ENCODE measurements around the gene C1orf87. TPM values are rescaled to one million over a fixed set of nuclear protein-coding genes. Genes with fewer than 3 reads are reported as not detected.

The C1orf87 gene
- total RNA-seq, 1 donor from 2014 or later, result not detected

DNA sequence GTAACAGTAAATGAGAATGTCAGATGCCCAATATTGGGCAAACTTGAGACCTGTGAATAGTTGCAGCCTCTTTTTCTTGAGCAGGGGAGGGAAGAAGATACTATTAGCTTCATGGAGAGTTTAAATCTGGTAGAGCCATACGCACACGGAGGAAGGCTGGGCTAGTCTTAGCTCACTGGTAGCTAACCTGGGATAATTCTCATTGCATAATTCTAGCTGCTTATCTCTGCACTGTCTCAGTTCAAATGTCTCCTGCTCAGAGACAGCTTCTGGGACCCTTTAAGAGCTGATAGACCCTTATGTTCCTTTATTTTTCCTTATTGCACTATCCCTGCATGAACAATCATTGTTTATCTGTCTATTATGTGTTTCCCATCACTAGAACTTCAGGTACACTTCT is 8.4 kb downstream of the C1orf87 start:
- H3K27ac ChIP-seq (ENCODE audit: low read depth, low read length), result no peak overlapping the region
- H3K36me3 ChIP-seq (ENCODE audit: control insufficient read depth in 3 of 3, insufficient read depth in 3 of 3, low read length in 3 of 3), result no peaks in the 10 kb centered on the region
- no peaks in the 10 kb centered on the region for H3K27me3 ChIP-seq (ENCODE audit: control insufficient read depth in 3 of 3, insufficient read depth in 3 of 3, low read length in 3 of 3)
- no peaks in the 10 kb centered on the region for H3K9me3 ChIP-seq (ENCODE audit: control insufficient read depth in 3 of 3, low read length in 3 of 3)
- no peak overlapping the region for H3K9ac ChIP-seq (ENCODE audit: low read depth in 1 of 3, low read length in 3 of 3)
- H3K4me1 ChIP-seq (ENCODE audit: control insufficient read depth in 3 of 3, insufficient read depth in 3 of 3, low read length in 3 of 3), result no peaks in the 10 kb centered on the region
- H3K4me3 ChIP-seq (ENCODE audit: low read length in 3 of 3), result no peak overlapping the region

- no peak overlapping the region for H3K9ac ChIP-seq (ENCODE audit: low read depth in 1 of 3, low read length in 3 of 3)
- H3K36me3 ChIP-seq (ENCODE audit: control insufficient read depth in 3 of 3, insufficient read depth in 3 of 3, low read length in 3 of 3), result no peaks in the 10 kb centered on the region
- no peaks in the 10 kb centered on the region for H3K9me3 ChIP-seq (ENCODE audit: control insufficient read depth in 3 of 3, low read length in 3 of 3)
- no peaks in the 10 kb centered on the region for H3K4me1 ChIP-seq (ENCODE audit: control insufficient read depth in 3 of 3, insufficient read depth in 3 of 3, low read length in 3 of 3)
- H3K4me3 ChIP-seq (ENCODE audit: low read length in 3 of 3), result no peak overlapping the region
- no peak overlapping the region for H3K27ac ChIP-seq (ENCODE audit: low read depth, low read length)
- no peaks in the 10 kb centered on the region for H3K27me3 ChIP-seq (ENCODE audit: control insufficient read depth in 3 of 3, insufficient read depth in 3 of 3, low read length in 3 of 3)
These were observed 10.0 kb downstream of the C1orf87 start for GRCh38 chr1:60063561-60063960.

- Histone ChIP-seq H3K9ac (ENCODE audit: low read depth in 1 of 3, low read length in 3 of 3) (no peak overlapping the region), H3K27me3 (ENCODE audit: control insufficient read depth in 3 of 3, insufficient read depth in 3 of 3, low read length in 3 of 3) (no peaks in the 10 kb centered on the region), H3K27ac (ENCODE audit: low read depth, low read length) (no peak overlapping the region), H3K36me3 (ENCODE audit: control insufficient read depth in 3 of 3, insufficient read depth in 3 of 3, low read length in 3 of 3) (no peaks in the 10 kb centered on the region), H3K4me3 (ENCODE audit: low read length in 3 of 3) (no peak overlapping the region), H3K9me3 (ENCODE audit: control insufficient read depth in 3 of 3, low read length in 3 of 3) (no peaks in the 10 kb centered on the region), H3K4me1 (ENCODE audit: control insufficient read depth in 3 of 3, insufficient read depth in 3 of 3, low read length in 3 of 3) (no peaks in the 10 kb centered on the region)
These were observed 14.1 kb downstream of the C1orf87 start for GRCh38 chr1:60059468-60059867.

GRCh38 chr1:60055336-60055735 is 18.2 kb downstream of the C1orf87 start:
- Histone ChIP-seq H3K36me3 (ENCODE audit: control insufficient read depth in 3 of 3, insufficient read depth in 3 of 3, low read length in 3 of 3) (no peaks in the 10 kb centered on the region), H3K9me3 (ENCODE audit: control insufficient read depth in 3 of 3, low read length in 3 of 3) (no peaks in the 10 kb centered on the region), H3K27me3 (ENCODE audit: control insufficient read depth in 3 of 3, insufficient read depth in 3 of 3, low read length in 3 of 3) (no peaks in the 10 kb centered on the region), H3K9ac (ENCODE audit: low read depth in 1 of 3, low read length in 3 of 3) (no peak overlapping the region), H3K4me3 (ENCODE audit: low read length in 3 of 3) (no peak overlapping the region), H3K27ac (ENCODE audit: low read depth, low read length) (no peak overlapping the region), H3K4me1 (ENCODE audit: control insufficient read depth in 3 of 3, insufficient read depth in 3 of 3, low read length in 3 of 3) (no peaks in the 10 kb centered on the region)

GRCh38 chr1:60054374-60054773 is 19.2 kb downstream of the C1orf87 start:
- no peak overlapping the region for H3K27ac ChIP-seq (ENCODE audit: low read depth, low read length)
- no peak overlapping the region for H3K9ac ChIP-seq (ENCODE audit: low read depth in 1 of 3, low read length in 3 of 3)
- no peaks in the 10 kb centered on the region for H3K4me1 ChIP-seq (ENCODE audit: control insufficient read depth in 3 of 3, insufficient read depth in 3 of 3, low read length in 3 of 3)
- peaks cover 0 to 3% (median 0%) of the 10 kb centered on the region in 3 donors for H3K9me3 ChIP-seq (ENCODE audit: control insufficient read depth in 3 of 3, low read length in 3 of 3)
- no peaks in the 10 kb centered on the region for H3K27me3 ChIP-seq (ENCODE audit: control insufficient read depth in 3 of 3, insufficient read depth in 3 of 3, low read length in 3 of 3)
- no peaks in the 10 kb centered on the region for H3K36me3 ChIP-seq (ENCODE audit: control insufficient read depth in 3 of 3, insufficient read depth in 3 of 3, low read length in 3 of 3)
- no peak overlapping the region for H3K4me3 ChIP-seq (ENCODE audit: low read length in 3 of 3)

DNA sequence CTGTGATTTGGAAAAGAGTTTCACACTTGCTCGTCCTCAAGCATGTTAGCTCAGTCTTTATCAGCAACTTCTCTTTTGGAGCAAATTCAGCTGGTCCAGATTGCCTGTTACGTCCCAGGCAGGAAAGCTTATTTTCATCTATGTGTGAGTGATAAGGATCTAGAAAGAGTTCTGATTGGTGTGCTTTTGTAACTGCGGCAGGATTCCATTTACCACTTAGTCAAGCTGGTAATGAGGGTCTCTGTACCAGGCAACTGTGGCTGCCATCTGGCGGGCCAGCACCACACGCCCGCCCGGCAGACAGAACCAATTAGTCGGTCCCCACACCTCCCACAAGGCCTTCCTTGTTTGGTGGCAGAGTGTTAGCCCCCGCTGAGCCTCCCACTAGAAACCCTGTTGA is 21.0 kb downstream of the C1orf87 start:
- Histone ChIP-seq H3K4me3 (ENCODE audit: low read length in 3 of 3) (no peak overlapping the region), H3K27ac (ENCODE audit: low read depth, low read length) (no peak overlapping the region)

DNA sequence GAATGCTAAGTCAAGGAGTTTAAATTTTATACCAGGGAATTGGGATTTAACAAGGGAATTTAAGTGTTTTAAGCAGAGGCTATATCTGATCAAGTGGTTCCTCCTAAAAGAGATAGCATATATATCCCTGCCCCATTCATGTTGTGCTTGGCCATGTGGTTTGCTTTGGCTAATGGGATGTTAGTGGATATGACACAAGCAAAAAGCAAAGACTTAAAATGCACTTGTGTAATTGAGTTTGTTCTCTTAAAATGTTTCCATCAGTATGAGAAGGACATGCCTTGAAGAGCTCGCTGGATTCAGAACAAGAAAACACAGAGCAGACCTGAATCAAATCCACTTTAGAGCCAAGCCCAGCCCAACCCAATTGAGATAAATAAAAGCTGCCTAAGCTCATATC is 22.4 kb downstream of the C1orf87 start:
- Histone ChIP-seq H3K9ac (ENCODE audit: low read depth in 1 of 3, low read length in 3 of 3) (no peak overlapping the region), H3K4me3 (ENCODE audit: low read length in 3 of 3) (no peak overlapping the region), H3K9me3 (ENCODE audit: control insufficient read depth in 3 of 3, low read length in 3 of 3) (peaks cover 0 to 4% (median 0%) of the 10 kb centered on the region in 3 donors), H3K36me3 (ENCODE audit: control insufficient read depth in 3 of 3, insufficient read depth in 3 of 3, low read length in 3 of 3) (no peaks in the 10 kb centered on the region), H3K27me3 (ENCODE audit: control insufficient read depth in 3 of 3, insufficient read depth in 3 of 3, low read length in 3 of 3) (no peaks in the 10 kb centered on the region), H3K27ac (ENCODE audit: low read depth, low read length) (no peak overlapping the region), H3K4me1 (ENCODE audit: control insufficient read depth in 3 of 3, insufficient read depth in 3 of 3, low read length in 3 of 3) (no peaks in the 10 kb centered on the region)

More for the DNA sequence above, 21.0 kb downstream of the C1orf87 start:
- no peaks in the 10 kb centered on the region for H3K4me1 ChIP-seq (ENCODE audit: control insufficient read depth in 3 of 3, insufficient read depth in 3 of 3, low read length in 3 of 3)
- H3K36me3 ChIP-seq (ENCODE audit: control insufficient read depth in 3 of 3, insufficient read depth in 3 of 3, low read length in 3 of 3), result no peaks in the 10 kb centered on the region
- H3K9ac ChIP-seq (ENCODE audit: low read depth in 1 of 3, low read length in 3 of 3), result no peak overlapping the region
- H3K27me3 ChIP-seq (ENCODE audit: control insufficient read depth in 3 of 3, insufficient read depth in 3 of 3, low read length in 3 of 3), result no peaks in the 10 kb centered on the region
- peaks cover 0 to 4% (median 0%) of the 10 kb centered on the region in 3 donors for H3K9me3 ChIP-seq (ENCODE audit: control insufficient read depth in 3 of 3, low read length in 3 of 3)

- H3K27me3 ChIP-seq (ENCODE audit: control insufficient read depth in 3 of 3, insufficient read depth in 3 of 3, low read length in 3 of 3), result no peaks in the 10 kb centered on the region
- H3K36me3 ChIP-seq (ENCODE audit: control insufficient read depth in 3 of 3, insufficient read depth in 3 of 3, low read length in 3 of 3), result no peaks in the 10 kb centered on the region
- no peak overlapping the region for H3K4me3 ChIP-seq (ENCODE audit: low read length in 3 of 3)
- no peak overlapping the region for H3K9ac ChIP-seq (ENCODE audit: low read depth in 1 of 3, low read length in 3 of 3)
- H3K9me3 ChIP-seq (ENCODE audit: control insufficient read depth in 3 of 3, low read length in 3 of 3), result peaks cover 0 to 4% (median 0%) of the 10 kb centered on the region in 3 donors
- H3K4me1 ChIP-seq (ENCODE audit: control insufficient read depth in 3 of 3, insufficient read depth in 3 of 3, low read length in 3 of 3), result no peaks in the 10 kb centered on the region
- H3K27ac ChIP-seq (ENCODE audit: low read depth, low read length), result no peak overlapping the region
These were observed 24.4 kb downstream of the C1orf87 start for GRCh38 chr1:60049188-60049587.

GRCh38 chr1:60044881-60045280 is 28.7 kb downstream of the C1orf87 start:
- H3K4me1 ChIP-seq (ENCODE audit: control insufficient read depth in 3 of 3, insufficient read depth in 3 of 3, low read length in 3 of 3), result no peaks in the 10 kb centered on the region
- H3K9ac ChIP-seq (ENCODE audit: low read depth in 1 of 3, low read length in 3 of 3), result no peak overlapping the region
- H3K27ac ChIP-seq (ENCODE audit: low read depth, low read length), result no peak overlapping the region
- H3K27me3 ChIP-seq (ENCODE audit: control insufficient read depth in 3 of 3, insufficient read depth in 3 of 3, low read length in 3 of 3), result no peaks in the 10 kb centered on the region
- peaks cover 0 to 4% (median 0%) of the 10 kb centered on the region in 3 donors for H3K9me3 ChIP-seq (ENCODE audit: control insufficient read depth in 3 of 3, low read length in 3 of 3)
- H3K36me3 ChIP-seq (ENCODE audit: control insufficient read depth in 3 of 3, insufficient read depth in 3 of 3, low read length in 3 of 3), result no peaks in the 10 kb centered on the region
- no peak overlapping the region for H3K4me3 ChIP-seq (ENCODE audit: low read length in 3 of 3)

DNA sequence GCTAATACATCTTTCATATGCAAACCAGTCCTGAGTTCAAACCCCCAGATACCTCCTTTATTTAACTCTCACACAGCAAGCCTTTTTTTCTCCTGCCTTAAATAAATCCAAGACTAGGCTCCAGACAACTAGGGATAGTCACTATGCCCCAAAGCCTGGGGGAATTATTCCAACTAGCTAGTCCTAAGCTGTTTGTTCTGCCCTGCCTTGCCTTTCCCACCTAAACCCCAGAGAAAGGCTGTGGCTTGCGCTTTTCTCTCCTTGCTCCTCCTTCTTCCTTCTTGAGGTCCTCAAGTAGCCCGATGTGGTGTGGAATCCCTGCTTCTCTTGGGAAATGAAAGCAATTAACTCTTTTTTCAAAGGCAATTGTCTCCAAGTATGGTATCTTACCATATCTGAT is 31.8 kb downstream of the C1orf87 start:
- Histone ChIP-seq H3K4me1 (ENCODE audit: control insufficient read depth in 3 of 3, insufficient read depth in 3 of 3, low read length in 3 of 3) (no peaks in the 10 kb centered on the region), H3K9me3 (ENCODE audit: control insufficient read depth in 3 of 3, low read length in 3 of 3) (no peaks in the 10 kb centered on the region), H3K27ac (ENCODE audit: low read depth, low read length) (no peak overlapping the region), H3K4me3 (ENCODE audit: low read length in 3 of 3) (no peak overlapping the region), H3K36me3 (ENCODE audit: control insufficient read depth in 3 of 3, insufficient read depth in 3 of 3, low read length in 3 of 3) (no peaks in the 10 kb centered on the region), H3K9ac (ENCODE audit: low read depth in 1 of 3, low read length in 3 of 3) (no peak overlapping the region), H3K27me3 (ENCODE audit: control insufficient read depth in 3 of 3, insufficient read depth in 3 of 3, low read length in 3 of 3) (no peaks in the 10 kb centered on the region)

DNA sequence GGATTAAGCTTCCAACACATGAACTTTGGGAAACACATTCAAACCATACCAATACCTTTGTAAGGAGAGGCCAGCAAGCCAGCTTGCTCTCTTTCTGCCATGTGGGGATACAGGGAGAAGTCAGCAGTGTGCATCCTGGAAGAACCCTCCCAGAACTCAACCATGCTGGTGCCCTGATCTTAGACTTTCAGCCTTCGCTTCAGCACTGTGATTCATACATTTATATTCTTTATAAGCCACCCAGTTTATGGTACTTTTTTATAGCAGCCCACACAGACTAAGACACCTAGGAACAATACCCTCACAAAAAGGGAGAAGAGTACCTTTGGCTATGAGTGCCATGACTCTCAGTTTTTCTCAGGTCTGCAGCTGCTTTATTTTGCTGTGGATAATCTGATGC is 35.9 kb downstream of the C1orf87 start:
- H3K9ac ChIP-seq (ENCODE audit: low read depth in 1 of 3, low read length in 3 of 3), result no peak overlapping the region
- no peak overlapping the region for H3K27ac ChIP-seq (ENCODE audit: low read depth, low read length)
- no peaks in the 10 kb centered on the region for H3K36me3 ChIP-seq (ENCODE audit: control insufficient read depth in 3 of 3, insufficient read depth in 3 of 3, low read length in 3 of 3)
- H3K4me3 ChIP-seq (ENCODE audit: low read length in 3 of 3), result no peak overlapping the region
- no peaks in the 10 kb centered on the region for H3K4me1 ChIP-seq (ENCODE audit: control insufficient read depth in 3 of 3, insufficient read depth in 3 of 3, low read length in 3 of 3)
- no peaks in the 10 kb centered on the region for H3K9me3 ChIP-seq (ENCODE audit: control insufficient read depth in 3 of 3, low read length in 3 of 3)
- H3K27me3 ChIP-seq (ENCODE audit: control insufficient read depth in 3 of 3, insufficient read depth in 3 of 3, low read length in 3 of 3), result no peaks in the 10 kb centered on the region

Data from skeletal muscle tissue (tissue), 4 donors.